GM19023 (cell line): ENCODE results near the gene SH3BP5.
"Not testable (repeated sequence)": the region's sequence is repeated elsewhere in the genome, so short reads cannot be mapped to it uniquely, and the experiment has no call there.

Source experiments
- ATAC-seq: cut with Tn5 transposase; IDR thresholded peaks from one replicate; pipeline ENCODE4 v1.9.1; 2021; ENCODE audit warnings: mild to moderate bottlenecking, moderate library complexity; ENCODE audit not compliant: unreplicated experiment

The SH3BP5 gene, protein sequence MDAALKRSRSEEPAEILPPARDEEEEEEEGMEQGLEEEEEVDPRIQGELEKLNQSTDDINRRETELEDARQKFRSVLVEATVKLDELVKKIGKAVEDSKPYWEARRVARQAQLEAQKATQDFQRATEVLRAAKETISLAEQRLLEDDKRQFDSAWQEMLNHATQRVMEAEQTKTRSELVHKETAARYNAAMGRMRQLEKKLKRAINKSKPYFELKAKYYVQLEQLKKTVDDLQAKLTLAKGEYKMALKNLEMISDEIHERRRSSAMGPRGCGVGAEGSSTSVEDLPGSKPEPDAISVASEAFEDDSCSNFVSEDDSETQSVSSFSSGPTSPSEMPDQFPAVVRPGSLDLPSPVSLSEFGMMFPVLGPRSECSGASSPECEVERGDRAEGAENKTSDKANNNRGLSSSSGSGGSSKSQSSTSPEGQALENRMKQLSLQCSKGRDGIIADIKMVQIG

GRCh38 chr3:15332405-15333098 is at the start of gene SH3BP5:
Gene SH3BP5 (minus strand): TSS chr3:15332586. CDS start chr3:15332408, 178 bp downstream.
- ATAC-seq, result peak; percentile 75

GRCh38 chr3:15380980-15381890 is 48.8 kb upstream of the SH3BP5 start:
- ATAC-seq, result no peak

DNA sequence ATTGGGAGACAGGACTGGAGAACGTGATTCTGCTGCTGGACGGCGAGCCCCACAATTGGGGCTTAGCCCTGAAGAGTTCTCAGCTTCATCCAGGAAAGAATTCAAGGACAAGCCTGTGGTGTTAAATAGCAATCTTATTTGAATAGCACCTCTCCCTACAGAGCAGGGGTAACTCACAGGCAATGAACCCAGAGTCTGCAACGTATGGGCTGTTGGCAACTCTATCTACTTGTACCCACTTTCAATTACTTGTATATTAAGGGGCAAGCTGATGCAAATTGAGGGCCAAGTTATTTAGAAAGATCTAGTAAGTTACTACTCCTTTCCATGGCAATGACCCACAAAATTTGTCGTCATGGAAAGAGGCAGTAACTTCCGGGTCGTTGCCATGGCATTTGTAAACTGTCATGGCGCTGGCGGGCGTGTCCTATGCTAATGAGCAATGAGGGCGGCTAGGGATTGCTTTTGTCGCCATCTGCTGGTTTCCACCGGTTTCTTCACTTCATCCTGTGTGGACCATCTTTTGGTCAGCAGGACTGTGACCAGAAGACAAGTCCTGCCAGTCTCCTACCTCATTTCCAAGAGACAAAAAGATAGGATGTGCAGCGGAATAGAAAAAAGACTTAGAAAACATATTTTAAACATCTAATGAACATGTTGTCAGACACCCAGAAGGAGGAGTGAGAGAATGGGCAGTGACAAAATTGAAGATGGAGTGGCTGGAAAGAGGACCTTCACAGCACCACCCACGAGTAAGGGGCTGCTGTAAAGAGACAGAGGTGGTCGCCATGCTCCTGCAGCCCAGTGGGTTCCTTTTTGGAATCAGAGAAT is 45.8 kb upstream of the SH3BP5 start:
- peak; percentile 85 for ATAC-seq

- no peak for ATAC-seq
Measured at GRCh38 chr3:15375461-15376000, 43.1 kb upstream of the SH3BP5 start.

GRCh38 chr3:15372918-15373317 is 40.5 kb upstream of the SH3BP5 start:
- ATAC-seq, result no peak

DNA sequence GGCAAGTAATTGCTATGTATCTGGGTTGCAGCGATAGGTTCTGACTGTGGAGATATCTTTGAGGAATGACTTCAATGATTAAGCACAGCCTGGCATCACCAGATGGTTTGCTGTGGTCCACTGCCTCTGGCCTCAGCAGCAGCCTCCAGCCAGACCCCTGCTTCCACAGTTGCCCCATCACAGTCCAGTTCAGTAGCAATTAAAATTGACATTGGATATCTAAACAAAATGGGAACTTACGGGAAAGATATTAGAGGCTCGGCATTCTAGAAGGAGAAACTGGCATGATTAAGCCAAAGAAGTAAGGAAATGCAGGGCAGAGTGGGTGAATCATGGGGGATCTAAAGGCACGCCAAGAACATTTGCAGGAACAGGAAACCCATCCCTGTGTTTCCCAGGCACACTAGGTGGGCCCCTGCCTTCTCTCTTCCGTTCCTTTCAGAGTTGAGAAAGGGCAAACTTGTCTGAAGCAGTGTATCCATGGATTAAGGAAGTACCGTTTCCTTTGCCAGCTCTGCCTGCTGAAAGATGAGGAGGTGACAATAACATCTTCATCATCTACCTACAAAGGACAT is 36.3 kb upstream of the SH3BP5 start:
- no peak for ATAC-seq

DNA sequence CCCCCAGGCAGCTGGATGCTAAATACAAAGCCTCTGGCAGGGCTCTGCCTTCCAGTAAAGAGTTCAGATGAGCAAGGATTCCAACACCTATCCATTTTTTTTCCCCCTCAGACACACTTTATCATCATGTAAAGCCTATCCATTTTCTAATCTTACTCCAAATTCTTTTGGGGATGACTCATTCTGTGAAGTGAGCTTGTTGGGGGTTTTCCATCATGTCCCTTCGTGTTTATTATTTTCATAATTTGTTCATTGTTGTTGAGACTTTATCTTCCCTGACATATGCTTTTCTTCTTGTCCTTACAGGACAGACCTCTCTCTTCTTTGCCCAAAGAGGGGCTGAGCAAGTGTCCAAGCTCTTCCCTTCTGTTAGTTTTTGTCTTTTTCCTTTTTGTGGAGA is 34.7 kb upstream of the SH3BP5 start:
- no peak for ATAC-seq

- ATAC-seq, result not testable (repeated sequence)
Measured at GRCh38 chr3:15364078-15364477, 31.7 kb upstream of the SH3BP5 start.

- ATAC-seq, result peak; percentile 76
Measured at GRCh38 chr3:15361494-15362214, 29.3 kb upstream of the SH3BP5 start.

- peak; percentile 1 for ATAC-seq
Measured at GRCh38 chr3:15360788-15361493, 28.6 kb upstream of the SH3BP5 start.

DNA sequence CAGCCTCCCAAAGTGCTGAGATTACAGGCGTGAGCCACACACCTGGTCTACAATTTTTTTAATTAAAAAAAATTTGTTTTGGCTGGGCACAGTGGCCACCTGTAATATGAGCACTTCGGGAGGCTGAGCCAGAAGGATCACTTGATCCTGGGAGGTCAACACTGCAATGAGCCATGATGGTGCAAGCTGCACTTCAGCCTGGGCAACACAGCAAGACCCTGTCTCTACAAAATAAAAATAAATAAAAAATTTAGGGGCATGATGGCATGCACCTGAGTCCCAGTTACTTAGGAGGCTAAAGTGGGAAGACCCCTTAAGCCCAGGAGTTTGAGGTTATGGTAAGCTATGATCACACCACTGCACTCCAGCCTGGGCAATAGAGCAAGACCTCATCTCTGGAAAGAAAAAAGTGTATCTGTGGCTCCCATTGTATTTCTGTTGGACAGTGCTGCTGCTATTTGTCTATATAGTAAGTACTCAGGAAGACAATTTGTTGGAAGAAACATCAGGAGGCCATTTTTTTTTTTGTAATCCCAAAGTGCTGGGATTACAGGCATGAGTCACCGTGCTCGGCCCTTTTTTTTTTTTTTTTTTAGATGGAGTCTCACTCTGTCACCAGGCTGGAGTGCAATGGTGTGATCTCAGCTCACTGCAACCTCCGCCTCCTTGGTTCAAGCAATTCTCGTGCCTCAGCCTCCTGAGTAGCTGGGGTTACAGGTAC is 27.5 kb upstream of the SH3BP5 start:
- no peak for ATAC-seq

DNA sequence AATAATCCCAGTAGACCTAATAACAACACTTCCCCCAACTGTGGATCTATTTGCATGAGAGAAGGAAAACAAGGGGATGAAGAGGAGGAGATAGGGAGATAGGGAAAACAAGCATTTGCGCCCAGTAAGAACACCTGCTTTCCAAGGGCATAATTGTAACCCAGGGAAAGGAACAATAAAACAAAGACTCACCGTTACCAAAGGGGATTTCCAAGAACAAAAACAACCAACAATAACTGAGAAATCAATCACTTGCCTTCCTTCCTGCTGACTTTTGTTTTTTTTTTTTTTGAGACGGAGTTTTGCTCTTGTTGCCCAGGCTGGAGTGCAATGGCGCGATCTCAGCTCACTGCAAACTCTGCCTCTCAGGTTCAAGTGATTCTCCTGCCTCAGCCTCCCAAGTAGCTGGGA is 24.3 kb upstream of the SH3BP5 start:
- not testable (repeated sequence) for ATAC-seq

DNA sequence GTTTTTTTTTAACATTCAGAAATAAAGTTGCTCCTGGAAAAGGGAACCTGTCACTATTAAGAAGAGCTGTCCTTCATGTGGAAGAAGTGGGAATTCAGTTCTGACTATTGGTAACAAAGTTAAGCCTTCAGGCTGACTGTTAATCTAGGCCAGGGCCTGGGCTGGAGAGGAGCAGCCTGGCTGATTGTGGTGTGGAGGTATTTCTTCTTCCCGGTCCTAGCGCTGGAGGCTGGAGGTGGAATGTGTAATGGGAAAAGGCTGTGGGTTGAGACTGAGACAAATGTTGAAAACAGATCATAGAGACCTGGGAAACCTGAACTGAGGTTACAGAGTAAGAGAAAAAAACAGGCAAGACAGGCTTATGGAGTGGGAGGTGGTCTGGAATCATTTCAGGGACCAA is 23.8 kb upstream of the SH3BP5 start:
- ATAC-seq, result no peak

DNA sequence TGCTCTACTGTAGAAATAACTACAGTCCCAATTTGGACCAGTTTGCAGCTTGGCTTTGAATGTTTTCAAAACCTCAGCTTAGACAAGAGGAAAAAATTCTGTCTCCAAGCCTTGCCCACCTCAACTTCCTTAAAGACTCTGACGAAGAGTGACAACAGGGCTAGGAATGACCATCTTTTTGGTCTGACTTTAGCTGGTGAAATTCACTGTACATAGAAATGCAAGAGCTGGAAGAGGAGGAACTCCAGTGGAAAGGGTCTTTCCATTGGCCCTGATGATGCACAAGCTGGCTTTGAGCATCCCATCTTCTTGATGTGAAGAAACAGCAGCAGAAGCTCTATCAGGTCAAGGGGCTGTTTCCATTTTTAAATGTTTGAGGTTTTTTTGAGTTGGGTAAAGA is 22.7 kb upstream of the SH3BP5 start:
- ATAC-seq, result no peak

- no peak for ATAC-seq
Measured at GRCh38 chr3:15354485-15354884, 22.1 kb upstream of the SH3BP5 start.

- ATAC-seq, result no peak
Measured at GRCh38 chr3:15350141-15350540, 17.8 kb upstream of the SH3BP5 start.

- not testable (repeated sequence) for ATAC-seq
Measured at GRCh38 chr3:15349438-15349837, 17.1 kb upstream of the SH3BP5 start.

GRCh38 chr3:15348246-15348645 is 15.9 kb upstream of the SH3BP5 start:
- ATAC-seq, result no peak
